HUES48 (cell line): Measurements from ENCODE around the gene RAE1.
A peak's percentile ranks its signal among the peaks of the same experiment; 100 is the strongest.

Experiments used
- H3K27ac ChIP-seq: one replicate; pipeline ENCODE4 v1.7.0; 2013; ENCODE audit warnings: low read depth, low read length, inconsistent platforms
- H3K27me3 ChIP-seq: 2 replicates; pipeline ENCODE4 v1.6.1; 2013; ENCODE audit warnings: mild to moderate bottlenecking, low read length; ENCODE audit not compliant: control insufficient read depth, insufficient read depth
- H3K36me3 ChIP-seq: 2 replicates; pipeline ENCODE4 v1.6.1; 2013; ENCODE audit warnings: low read length; ENCODE audit not compliant: control insufficient read depth, insufficient read depth
- H3K4me1 ChIP-seq: 2 replicates; pipeline ENCODE4 v1.6.1; 2013; ENCODE audit warnings: mild to moderate bottlenecking, low read length; ENCODE audit not compliant: control insufficient read depth, insufficient read depth
- H3K4me3 ChIP-seq: 2 replicates; pipeline ENCODE4 v1.5.1; 2013; ENCODE audit warnings: mild to moderate bottlenecking, low read depth, low read length
- H3K9ac ChIP-seq: 2 replicates; pipeline ENCODE4 v1.6.1; 2013; ENCODE audit warnings: mild to moderate bottlenecking, low read depth, low read length, moderate library complexity
- H3K9me3 ChIP-seq: 2 replicates; pipeline ENCODE4 v1.6.1; 2013; ENCODE audit warnings: low read length; ENCODE audit not compliant: control insufficient read depth, insufficient read depth

Gene RAE1, protein sequence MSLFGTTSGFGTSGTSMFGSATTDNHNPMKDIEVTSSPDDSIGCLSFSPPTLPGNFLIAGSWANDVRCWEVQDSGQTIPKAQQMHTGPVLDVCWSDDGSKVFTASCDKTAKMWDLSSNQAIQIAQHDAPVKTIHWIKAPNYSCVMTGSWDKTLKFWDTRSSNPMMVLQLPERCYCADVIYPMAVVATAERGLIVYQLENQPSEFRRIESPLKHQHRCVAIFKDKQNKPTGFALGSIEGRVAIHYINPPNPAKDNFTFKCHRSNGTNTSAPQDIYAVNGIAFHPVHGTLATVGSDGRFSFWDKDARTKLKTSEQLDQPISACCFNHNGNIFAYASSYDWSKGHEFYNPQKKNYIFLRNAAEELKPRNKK

GRCh38 chr20:57351042-57351783, at the start of gene RAE1:
Gene RAE1, plus strand, starts transcription at chr20:57351255. Its CDS starts 2,784 bp downstream, at chr20:57354039.
- Histone ChIP-seq H3K4me3 (peak within 1 kb of the TSS; percentile 83), H3K27me3 (no peaks in the 10 kb centered on the region), H3K9me3 (no peaks in the 10 kb centered on the region), H3K36me3 (no peaks in the 10 kb centered on the region; the same call in none of the 2 replicates), H3K27ac (peak within 1 kb of the TSS; percentile 79), H3K9ac (peak within 1 kb of the TSS; percentile 93), H3K4me1 (no peaks in the 10 kb centered on the region; the same call in none of the 2 replicates)

DNA sequence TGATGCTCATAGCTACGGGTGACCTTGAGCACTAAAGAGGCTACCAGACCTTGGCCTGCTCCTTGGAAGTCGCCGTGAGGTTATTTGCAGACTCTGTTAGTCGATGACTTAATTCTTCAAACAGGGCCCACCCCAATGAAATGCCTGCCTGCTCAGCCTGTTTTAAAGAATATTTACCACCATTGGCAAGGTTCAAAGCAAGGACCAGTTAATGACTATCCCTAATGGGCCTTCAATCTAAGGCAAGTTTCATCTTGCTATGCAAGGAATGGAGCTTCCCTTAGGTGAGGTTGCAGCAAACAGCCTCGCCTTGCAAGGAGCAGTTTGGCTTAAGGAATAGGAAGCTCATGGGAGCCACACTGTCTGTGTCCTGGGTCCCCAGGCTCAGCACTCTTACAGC, 44.3 kb upstream of the RAE1 start:
- no peaks in the 10 kb centered on the region; the same call in 1 of the 2 replicates for H3K27me3 ChIP-seq
- H3K36me3 ChIP-seq: no peaks in the 10 kb centered on the region
- no peak overlapping the region for H3K4me3 ChIP-seq
- H3K9ac ChIP-seq: no peak overlapping the region
- H3K9me3 ChIP-seq: no peaks in the 10 kb centered on the region
- no peak overlapping the region for H3K27ac ChIP-seq
- no peaks in the 10 kb centered on the region for H3K4me1 ChIP-seq

- H3K9ac ChIP-seq: no peak overlapping the region
- no peak overlapping the region for H3K4me3 ChIP-seq
- H3K27me3 ChIP-seq: no peaks in the 10 kb centered on the region; the same call in 1 of the 2 replicates
- H3K9me3 ChIP-seq: no peaks in the 10 kb centered on the region
- H3K4me1 ChIP-seq: no peaks in the 10 kb centered on the region
- H3K27ac ChIP-seq: no peak overlapping the region
- H3K36me3 ChIP-seq: no peaks in the 10 kb centered on the region
Measured at GRCh38 chr20:57308451-57309271, 42.4 kb upstream of the RAE1 start.

- H3K9me3 ChIP-seq: no peaks in the 10 kb centered on the region
- no peak overlapping the region for H3K27ac ChIP-seq
- H3K4me1 ChIP-seq: no peaks in the 10 kb centered on the region
- H3K4me3 ChIP-seq: no peak overlapping the region
- H3K36me3 ChIP-seq: no peaks in the 10 kb centered on the region
- H3K27me3 ChIP-seq: no peaks in the 10 kb centered on the region; the same call in 1 of the 2 replicates
- no peak overlapping the region for H3K9ac ChIP-seq
Measured at GRCh38 chr20:57309544-57310115, 41.4 kb upstream of the RAE1 start.

DNA sequence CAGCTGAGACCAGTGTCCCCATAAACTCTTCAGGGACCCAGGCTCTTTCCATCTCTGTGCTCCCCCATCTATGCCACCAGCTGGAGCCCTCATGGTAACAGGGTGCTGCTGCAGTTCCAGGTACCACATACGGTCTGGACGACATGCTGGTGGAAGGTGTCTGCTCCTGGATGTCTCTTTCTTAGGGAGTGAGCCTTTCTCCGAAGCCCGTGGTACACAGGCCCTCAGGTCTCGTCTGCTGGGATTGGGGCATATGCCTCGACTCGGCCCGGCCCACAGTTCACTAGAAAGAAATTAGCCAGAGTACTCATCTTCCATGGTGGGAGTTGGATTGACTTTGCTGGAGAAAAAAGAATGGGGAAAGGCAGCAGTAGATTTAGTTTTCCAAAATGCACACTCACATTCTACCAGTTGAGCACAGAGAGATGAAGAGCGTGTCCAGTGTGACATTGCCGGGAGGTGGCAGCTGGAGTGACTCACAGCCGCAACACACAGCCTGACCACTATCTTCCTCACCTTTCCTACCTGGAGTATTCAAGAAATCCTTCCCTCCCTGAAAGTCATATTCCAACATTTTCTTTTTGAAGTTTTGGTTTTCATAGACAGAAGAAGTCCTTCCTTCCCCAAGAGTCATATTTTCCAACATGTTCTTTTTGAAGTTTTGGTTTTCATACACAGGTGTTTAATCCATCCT, 40.1 kb upstream of the RAE1 start:
- H3K9ac ChIP-seq: no peak overlapping the region
- H3K27me3 ChIP-seq: no peaks in the 10 kb centered on the region; the same call in 1 of the 2 replicates
- H3K4me1 ChIP-seq: no peaks in the 10 kb centered on the region

DNA sequence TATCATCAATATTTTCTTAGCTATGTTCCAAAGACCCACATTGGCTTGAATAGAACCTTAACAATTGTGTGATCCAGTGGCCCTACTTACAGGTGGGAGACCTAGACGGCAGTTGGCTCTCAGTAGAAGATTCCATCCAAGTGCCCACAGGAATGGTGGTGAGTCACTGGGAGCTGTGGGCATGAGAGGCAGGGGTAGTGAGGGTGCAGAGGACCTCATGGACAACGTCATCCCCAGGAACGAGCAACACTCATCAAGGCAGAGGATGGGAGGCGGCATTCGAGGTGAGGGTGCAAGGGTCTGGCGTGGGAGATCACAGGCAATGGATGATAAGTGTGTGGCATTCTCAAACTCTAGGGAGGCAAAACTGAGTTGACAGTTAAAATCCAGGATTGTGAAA, 38.9 kb upstream of the RAE1 start:
- H3K4me1 ChIP-seq: no peaks in the 10 kb centered on the region
- no peak overlapping the region for H3K9ac ChIP-seq
- H3K36me3 ChIP-seq: no peaks in the 10 kb centered on the region
- no peaks in the 10 kb centered on the region for H3K9me3 ChIP-seq
- H3K27me3 ChIP-seq: no peaks in the 10 kb centered on the region; the same call in 1 of the 2 replicates
- no peak overlapping the region for H3K27ac ChIP-seq
- H3K4me3 ChIP-seq: no peak overlapping the region

More for the DNA sequence above, 40.1 kb upstream of the RAE1 start:
- Histone ChIP-seq H3K4me3 (no peak overlapping the region), H3K9me3 (no peaks in the 10 kb centered on the region), H3K27ac (no peak overlapping the region), H3K36me3 (no peaks in the 10 kb centered on the region)

DNA sequence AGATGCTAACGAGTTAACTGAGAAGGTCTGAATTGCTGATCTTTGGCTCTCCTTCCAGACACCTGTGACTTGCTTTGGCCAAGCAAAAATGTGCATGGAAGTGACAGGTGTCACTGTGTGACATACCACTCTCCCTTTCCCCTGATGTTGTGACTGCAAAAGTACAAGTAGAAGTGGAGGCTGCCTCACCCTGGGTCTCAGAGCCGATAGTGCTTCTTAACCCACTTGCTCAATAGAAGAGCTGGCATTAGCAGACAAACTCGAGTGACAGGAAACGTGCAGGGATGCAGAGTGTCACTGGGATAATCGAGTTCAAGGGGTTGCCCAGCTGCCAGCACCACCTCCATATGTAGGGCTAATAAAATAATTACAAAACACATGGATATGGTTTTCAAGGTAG, 37.8 kb upstream of the RAE1 start:
- no peaks in the 10 kb centered on the region; the same call in 1 of the 2 replicates for H3K27me3 ChIP-seq
- no peaks in the 10 kb centered on the region for H3K9me3 ChIP-seq
- no peaks in the 10 kb centered on the region for H3K36me3 ChIP-seq
- H3K9ac ChIP-seq: no peak overlapping the region
- no peak overlapping the region for H3K4me3 ChIP-seq
- no peaks in the 10 kb centered on the region for H3K4me1 ChIP-seq
- H3K27ac ChIP-seq: no peak overlapping the region

GRCh38 chr20:57313951-57314350, 37.1 kb upstream of the RAE1 start:
- H3K4me1 ChIP-seq: no peaks in the 10 kb centered on the region
- H3K9me3 ChIP-seq: no peaks in the 10 kb centered on the region
- H3K27me3 ChIP-seq: no peaks in the 10 kb centered on the region
- no peak overlapping the region for H3K4me3 ChIP-seq
- H3K36me3 ChIP-seq: no peaks in the 10 kb centered on the region
- H3K27ac ChIP-seq: no peak overlapping the region
- H3K9ac ChIP-seq: no peak overlapping the region

DNA sequence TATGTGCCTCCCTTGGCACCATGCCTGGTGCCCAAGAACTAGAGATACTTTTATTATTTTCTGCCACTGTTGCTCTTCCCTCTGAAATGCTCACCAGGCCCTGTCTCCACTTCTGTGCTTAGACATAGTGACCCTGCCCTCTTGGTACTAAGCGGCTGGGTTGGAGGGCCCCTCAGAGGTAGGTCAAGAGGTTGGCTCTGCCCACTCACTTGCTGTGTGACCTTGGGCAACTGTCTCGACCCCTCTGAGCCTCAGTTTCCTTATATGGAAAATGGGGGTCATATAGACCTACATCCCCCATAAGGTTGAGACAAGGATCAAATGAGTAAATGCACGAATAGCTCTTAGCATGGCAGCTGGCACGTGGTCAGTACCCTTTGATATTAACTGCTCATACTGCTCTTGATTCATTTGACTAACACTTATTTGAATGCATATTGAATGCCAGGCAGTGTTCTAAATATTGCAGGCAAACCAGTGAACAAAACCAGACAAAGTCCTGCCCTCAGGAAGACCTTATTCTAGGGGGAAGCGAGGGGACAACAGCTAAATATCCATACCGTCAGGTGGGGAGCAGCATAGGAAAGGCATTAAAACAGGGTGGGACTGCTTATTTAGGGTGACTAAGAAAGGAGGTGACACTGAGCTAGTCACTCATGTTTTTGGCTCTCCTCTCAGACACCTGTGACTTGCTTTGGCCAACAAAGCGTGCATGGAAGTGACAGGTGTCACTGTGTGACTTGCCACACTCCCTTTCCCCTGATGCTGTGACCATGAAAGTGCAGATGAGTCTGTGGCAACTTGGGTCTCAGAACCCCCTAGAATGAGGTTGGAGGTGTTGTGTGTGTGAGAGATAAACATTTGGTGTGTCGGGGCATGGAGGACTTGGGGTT, 35.7 kb upstream of the RAE1 start:
- Histone ChIP-seq H3K9ac (no peak overlapping the region), H3K36me3 (no peaks in the 10 kb centered on the region), H3K4me1 (no peaks in the 10 kb centered on the region)

More for the DNA sequence above, 35.7 kb upstream of the RAE1 start:
- Histone ChIP-seq H3K27me3 (no peaks in the 10 kb centered on the region), H3K9me3 (no peaks in the 10 kb centered on the region), H3K27ac (no peak overlapping the region), H3K4me3 (no peak overlapping the region)
